Endothelial cell of umbilical vein (primary cell): ENCODE results near the gene GTF3C1. TPM values are rescaled to one million over a fixed set of nuclear protein-coding genes. Genes with fewer than 3 reads are reported as not detected.

Experiments
- BruUV-seq: library from RNA; stranded (reverse); fragments of 400-500 nt; replicated peaks from 2 replicates; lab custom pipeline; 2021; lab: Mats Ljungman, UMichigan
- CTCF ChIA-PET: fragments of 300-600, 350-600 bp; sonication (Branson Sonifier 250); formaldehyde crosslinking; loops from one replicate; lab custom pipeline; 2021; ENCODE audit warnings: antibody characterized with exemption, inconsistent platforms; lab: Charles Lee
- POLR2A ChIA-PET: fragments of 300-600, 350-600 bp; sonication (Branson Sonifier 250); formaldehyde crosslinking; loops from one replicate; lab custom pipeline; 2021; ENCODE audit warnings: antibody characterized with exemption, inconsistent platforms; lab: Charles Lee
- DNase-seq: peaks from one replicate; pipeline ENCODE4 v3.0.0-alpha.2; 2011; ENCODE audit warnings: low read depth, low spot score
- FAIRE-seq: peaks from 2 replicates; lab custom pipeline; 2011; peaks lifted over from hg19 to GRCh38; lab: Jason Lieb, UNC
- H2AFZ ChIP-seq: 2 replicates; pipeline ENCODE4 v1.6.0; 2012; ENCODE audit warnings: low read depth, low read length, control low read depth, inconsistent platforms
- H3K27ac ChIP-seq: 2 replicates; pipeline ENCODE4 v1.5.1; 2011; ENCODE audit warnings: low read depth, mild to moderate bottlenecking, control low read depth, low read length, moderate library complexity; ENCODE audit not compliant: insufficient read depth
- H3K27me3 ChIP-seq, 2 experiments: 2 replicates each; pipeline versions ENCODE4 v1.6.0 to v1.6.1; 2011; ENCODE audit warnings: low read length in 2 of 2, mixed read lengths in 1 of 2; ENCODE audit not compliant: control insufficient read depth in 2 of 2, insufficient read depth in 2 of 2
- H3K36me3 ChIP-seq, 2 experiments: 2 replicates in 1 of 2; 3 replicates in 1 of 2; pipeline ENCODE4 v1.5.1; 2011; ENCODE audit warnings: low read length in 2 of 2, mild to moderate bottlenecking in 1 of 2, moderate library complexity in 1 of 2; ENCODE audit not compliant: control insufficient read depth in 2 of 2, insufficient read depth in 2 of 2; ENCODE audit errors: extremely low read depth in 1 of 2
- H3K4me1 ChIP-seq: 3 replicates; pipeline ENCODE4 v1.5.1; 2011; ENCODE audit warnings: mild to moderate bottlenecking, low read length; ENCODE audit not compliant: control insufficient read depth, insufficient read depth; ENCODE audit errors: extremely low read depth
- H3K4me2 ChIP-seq: 2 replicates; pipeline ENCODE4 v1.6.1; 2011; ENCODE audit warnings: low read length, control low read depth, mixed read lengths; ENCODE audit not compliant: insufficient read depth
- H3K4me3 ChIP-seq, 3 experiments: fragments of 200-600 bp in 1 of 3; sonication (generic), shearing (Covaris generic) in 1 of 3; replicated peaks in 1 of 3; 2 replicates each; pipeline ENCODE4 v1.5.1; 2011 to 2016; ENCODE audit warnings: control low read depth in 3 of 3, low read length in 3 of 3, mild to moderate bottlenecking in 2 of 3, inconsistent platforms in 1 of 3, low read depth in 1 of 3, moderate library complexity in 1 of 3; ENCODE audit not compliant: insufficient read depth in 1 of 3
- H3K79me2 ChIP-seq: 2 replicates; pipeline ENCODE4 v1.6.0; 2012; ENCODE audit warnings: low read length, inconsistent platforms; ENCODE audit not compliant: control insufficient read depth, insufficient read depth
- H3K9ac ChIP-seq: replicated peaks from 2 replicates; pipeline ENCODE3; 2011; ENCODE audit warnings: low read length, control low read depth; ENCODE audit not compliant: insufficient read depth; ENCODE audit errors: extremely low read depth
- H3K9me1 ChIP-seq: replicated peaks from 3 replicates; pipeline ENCODE4 v1.6.0; 2011; ENCODE audit warnings: mild to moderate bottlenecking, low read length; ENCODE audit not compliant: control insufficient read depth, insufficient read depth; ENCODE audit errors: extremely low read depth
- H3K9me3 ChIP-seq: replicated peaks from 2 replicates; pipeline ENCODE4 v1.5.1; 2012; ENCODE audit warnings: low read length, inconsistent platforms; ENCODE audit not compliant: control insufficient read depth, insufficient read depth
- H4K20me1 ChIP-seq: replicated peaks from 2 replicates; pipeline ENCODE3; 2011; ENCODE audit warnings: mild to moderate bottlenecking, low read length; ENCODE audit not compliant: control insufficient read depth, insufficient read depth; ENCODE audit errors: extremely low read depth
- EZH2 ChIP-seq: IDR thresholded peaks from 2 replicates; pipeline ENCODE4 v1.6.1; 2012; ENCODE audit warnings: borderline replicate concordance, low read depth, mild to moderate bottlenecking, moderate library complexity, low read length, inconsistent platforms; ENCODE audit not compliant: severe bottlenecking
- GATA2 ChIP-seq: IDR thresholded peaks from 2 replicates; pipeline ENCODE4 v1.7.0; 2011; ENCODE audit warnings: low read depth, mild to moderate bottlenecking, moderate library complexity, mixed read lengths, low read length; ENCODE audit not compliant: insufficient read length, insufficient read depth
- JUN ChIP-seq: IDR thresholded peaks from 2 replicates; pipeline ENCODE4 v1.6.1; 2011; ENCODE audit warnings: borderline replicate concordance, low read depth; ENCODE audit not compliant: insufficient read length, insufficient read depth
- MAX ChIP-seq: IDR thresholded peaks from 2 replicates; pipeline ENCODE4 v1.6.1; 2011; ENCODE audit not compliant: insufficient read depth, insufficient read length
- MYC ChIP-seq: IDR thresholded peaks from one replicate; pipeline ENCODE4 v1.6.1; 2011; ENCODE audit warnings: mild to moderate bottlenecking, low read depth, low read length
- POLR2A ChIP-seq: IDR thresholded peaks from 2 replicates; pipeline ENCODE4 v1.6.1; 2012; ENCODE audit warnings: low read depth, mild to moderate bottlenecking, control low read depth, low read length
- POLR2AphosphoS5 ChIP-seq: IDR thresholded peaks from 2 replicates; pipeline ENCODE4 v1.6.1; 2012; ENCODE audit warnings: low read depth, mild to moderate bottlenecking, control low read depth, low read length, moderate library complexity; ENCODE audit not compliant: insufficient read depth
- dilution Hi-C: fragments of 300-500 bp; cut with MboI; formaldehyde crosslinking; loops from one replicate; pipeline ENCODE4 v1.15.0; 2019; ENCODE audit warnings: low sequenced_read_pairs; ENCODE audit not compliant: extremely low pct_ligation_motif_present
- intact Hi-C: fragments of 100-400 bp; cut with micrococcal nuclease; formaldehyde crosslinking; loops from one replicate; pipeline ENCODE4 v1.10.0; 2022
- polyA plus RNA-seq, 4 experiments: library from polyadenylated mRNA; depleted of rRNA in 3 of 4; stranded (reverse) in 3 of 4; unstranded in 1 of 4; fragments of >200 nt; gene quantifications; 2 replicates each; pipeline versions ENCODE4 v1.2.1 to v1.2.3, GENCODE V29; 2011 to 2012; ENCODE audit warnings: missing spikeins in 1 of 4
- total RNA-seq: library from RNA; stranded (reverse); gene quantifications from 2 replicates; pipeline ENCODE4 v1.2.3, GENCODE V29; 2021
- TF ChIP-seq, protein P1 (sequence below), 2 donors: IDR thresholded peaks; 1 replicate in 1 of 2; 2 replicates in 1 of 2; pipeline ENCODE4 v1.5.1; 2011; ENCODE audit warnings: low read length in 2 of 2, mild to moderate bottlenecking in 2 of 2, moderate library complexity in 2 of 2, control low read depth in 1 of 2, inconsistent platforms in 1 of 2, low read depth in 1 of 2; ENCODE audit not compliant: insufficient read depth in 1 of 2; ENCODE audit errors: extremely low read depth in 1 of 2

Gene GTF3C1
- total and polyA plus RNA-seq, 2 donors (not counting 3 experiments of a cell fraction or from before 2014, with no cell fraction given), result 58.1 to 86.1 TPM

DNA sequence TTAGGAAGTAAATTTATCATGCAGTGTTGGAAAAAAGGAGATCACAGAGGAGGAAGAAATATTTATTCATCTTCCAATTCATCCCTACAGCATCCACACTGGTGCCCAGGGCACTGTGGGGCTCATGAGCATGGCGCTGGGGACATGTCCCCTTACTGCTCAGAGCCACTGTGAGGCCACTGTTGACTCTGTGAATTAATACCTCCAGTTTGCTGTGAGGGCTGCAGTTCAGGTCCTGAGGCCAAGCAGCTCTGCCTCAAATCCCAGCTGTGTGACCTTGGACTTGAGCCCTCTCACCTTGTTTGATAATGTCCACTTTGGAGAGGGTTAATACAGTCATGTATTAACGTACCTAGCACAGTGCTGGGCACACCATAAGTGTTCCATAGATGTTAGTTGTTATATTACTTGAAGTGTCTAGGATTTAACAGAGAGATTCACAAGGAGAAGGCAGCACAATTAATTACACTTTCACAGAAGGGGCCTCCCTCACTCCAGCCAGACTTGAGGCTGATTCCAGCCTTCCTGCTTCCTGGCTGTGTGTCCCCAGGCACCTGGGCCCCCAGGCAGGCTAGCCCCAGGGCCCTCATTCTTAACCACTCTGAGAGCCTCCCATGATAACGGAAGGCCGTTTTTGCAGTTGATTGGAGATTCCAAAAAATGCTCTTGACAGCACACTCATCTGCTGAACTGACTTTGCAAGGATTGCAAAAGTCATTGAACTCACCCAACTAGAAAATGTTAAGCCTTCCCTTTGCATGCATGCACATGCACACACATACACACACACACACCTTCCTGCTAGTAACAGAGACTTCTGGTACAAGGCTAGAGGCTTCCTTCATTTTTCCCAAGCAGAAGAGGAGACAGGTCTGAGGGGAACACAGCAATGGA lies 29.6 kb upstream of the GTF3C1 start:
- CTCF ChIA-PET, result interaction anchor here (0.7 kb wide), 1 partner anchor 12 kb away, joined by 3 read pairs; no protein-coding TSS in a partner anchor
- TF ChIP-seq MAX (no peak), POLR2A (no peak), POLR2AphosphoS5 (no peak), EZH2 (no peak), MYC (no peak), JUN (no peak), GATA2 (no peak)
- TF ChIP-seq, protein P1, sequence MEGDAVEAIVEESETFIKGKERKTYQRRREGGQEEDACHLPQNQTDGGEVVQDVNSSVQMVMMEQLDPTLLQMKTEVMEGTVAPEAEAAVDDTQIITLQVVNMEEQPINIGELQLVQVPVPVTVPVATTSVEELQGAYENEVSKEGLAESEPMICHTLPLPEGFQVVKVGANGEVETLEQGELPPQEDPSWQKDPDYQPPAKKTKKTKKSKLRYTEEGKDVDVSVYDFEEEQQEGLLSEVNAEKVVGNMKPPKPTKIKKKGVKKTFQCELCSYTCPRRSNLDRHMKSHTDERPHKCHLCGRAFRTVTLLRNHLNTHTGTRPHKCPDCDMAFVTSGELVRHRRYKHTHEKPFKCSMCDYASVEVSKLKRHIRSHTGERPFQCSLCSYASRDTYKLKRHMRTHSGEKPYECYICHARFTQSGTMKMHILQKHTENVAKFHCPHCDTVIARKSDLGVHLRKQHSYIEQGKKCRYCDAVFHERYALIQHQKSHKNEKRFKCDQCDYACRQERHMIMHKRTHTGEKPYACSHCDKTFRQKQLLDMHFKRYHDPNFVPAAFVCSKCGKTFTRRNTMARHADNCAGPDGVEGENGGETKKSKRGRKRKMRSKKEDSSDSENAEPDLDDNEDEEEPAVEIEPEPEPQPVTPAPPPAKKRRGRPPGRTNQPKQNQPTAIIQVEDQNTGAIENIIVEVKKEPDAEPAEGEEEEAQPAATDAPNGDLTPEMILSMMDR (IDR thresholded peaks at IDR 0.05; ENCODE audit: extremely low read depth in 1 of 2, insufficient read depth in 1 of 2, low read depth in 1 of 2, low read length in 2 of 2), result no peak
- intact Hi-C loops (no loop called here), dilution Hi-C loops (no loop called here)
- DNase-seq (no peak), FAIRE-seq (no peak)
- no peaks in the 10 kb centered on the region for H3K9me3 ChIP-seq
- H3K4me1 ChIP-seq, result peaks cover 8% of the 10 kb centered on the region
- H3K4me3 ChIP-seq, result no peak overlapping the region
- no peaks in the 10 kb centered on the region for H3K79me2 ChIP-seq
- H3K4me2 ChIP-seq, result no peak overlapping the region
- no TSS peak for BruUV-seq
- POLR2A ChIA-PET, result no interaction called here
- peaks cover 0 to 2% of the 10 kb centered on the region in 2 experiments for H3K36me3 ChIP-seq
- H4K20me1 ChIP-seq, result no peaks in the 10 kb centered on the region
- no peak overlapping the region for H2AFZ ChIP-seq
- no peaks in the 10 kb centered on the region for H3K9me1 ChIP-seq
- no peak overlapping the region for H3K9ac ChIP-seq
- peak overlapping the region; percentile 21 for H3K27ac ChIP-seq
- H3K27me3 ChIP-seq, result no peaks in the 10 kb centered on the region
